PC-3 (cell line): ENCODE data around the gene FOSL1.

Source experiments
- EZH2 ChIP-seq: fragments of 300-600 bp; sonication (generic); IDR thresholded peaks from one replicate; pipeline ENCODE4 v1.6.1; 2017; ENCODE audit warnings: antibody characterized with exemption, mild to moderate bottlenecking, low read length; ENCODE audit not compliant: unreplicated experiment
- TF ChIP-seq, protein P1 (sequence below): fragments of 300-600 bp; sonication (generic); conservative IDR thresholded peaks from 2 replicates; pipeline ENCODE4 v1.5.1; 2017; ENCODE audit warnings: antibody characterized with exemption, low read depth, mild to moderate bottlenecking, low read length

GRCh38 chr11:65857853-65858680, 42.1 kb downstream of the FOSL1 start, which contains the start of gene CFL1:
- TF ChIP-seq, protein P1, sequence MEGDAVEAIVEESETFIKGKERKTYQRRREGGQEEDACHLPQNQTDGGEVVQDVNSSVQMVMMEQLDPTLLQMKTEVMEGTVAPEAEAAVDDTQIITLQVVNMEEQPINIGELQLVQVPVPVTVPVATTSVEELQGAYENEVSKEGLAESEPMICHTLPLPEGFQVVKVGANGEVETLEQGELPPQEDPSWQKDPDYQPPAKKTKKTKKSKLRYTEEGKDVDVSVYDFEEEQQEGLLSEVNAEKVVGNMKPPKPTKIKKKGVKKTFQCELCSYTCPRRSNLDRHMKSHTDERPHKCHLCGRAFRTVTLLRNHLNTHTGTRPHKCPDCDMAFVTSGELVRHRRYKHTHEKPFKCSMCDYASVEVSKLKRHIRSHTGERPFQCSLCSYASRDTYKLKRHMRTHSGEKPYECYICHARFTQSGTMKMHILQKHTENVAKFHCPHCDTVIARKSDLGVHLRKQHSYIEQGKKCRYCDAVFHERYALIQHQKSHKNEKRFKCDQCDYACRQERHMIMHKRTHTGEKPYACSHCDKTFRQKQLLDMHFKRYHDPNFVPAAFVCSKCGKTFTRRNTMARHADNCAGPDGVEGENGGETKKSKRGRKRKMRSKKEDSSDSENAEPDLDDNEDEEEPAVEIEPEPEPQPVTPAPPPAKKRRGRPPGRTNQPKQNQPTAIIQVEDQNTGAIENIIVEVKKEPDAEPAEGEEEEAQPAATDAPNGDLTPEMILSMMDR, result no peak
- TF ChIP-seq EZH2, result no peak
